ENCODE measurements around the gene SELENOP.

- TF ChIP-seq CTCF (IDR thresholded peaks at IDR 0.05; ENCODE audit: poor library complexity) (no peak), EZH2 (IDR thresholded peaks at IDR 0.05; ENCODE audit: borderline replicate concordance) (no peak)
These were observed 24.5 kb upstream of the SELENOP start for GRCh38 chr5:42836070-42836769.

Data from hepatocyte (in vitro differentiated cells).